Activated CD4-positive, alpha-beta T cell treated with anti-CD3 and anti-CD28 coated beads, Interleukin-2, amount 50 U/mL, for 16 hours (primary cell): ENCODE data around the gene DUSP15.
"Not testable (repeated sequence)": the region's sequence is repeated elsewhere in the genome, so short reads cannot be mapped to it uniquely, and the experiment has no call there.

Experiments used
- DNase-seq: peaks from one replicate; pipeline ENCODE4 v3.0.0-alpha.2; 2020

The DUSP15 gene

DNA sequence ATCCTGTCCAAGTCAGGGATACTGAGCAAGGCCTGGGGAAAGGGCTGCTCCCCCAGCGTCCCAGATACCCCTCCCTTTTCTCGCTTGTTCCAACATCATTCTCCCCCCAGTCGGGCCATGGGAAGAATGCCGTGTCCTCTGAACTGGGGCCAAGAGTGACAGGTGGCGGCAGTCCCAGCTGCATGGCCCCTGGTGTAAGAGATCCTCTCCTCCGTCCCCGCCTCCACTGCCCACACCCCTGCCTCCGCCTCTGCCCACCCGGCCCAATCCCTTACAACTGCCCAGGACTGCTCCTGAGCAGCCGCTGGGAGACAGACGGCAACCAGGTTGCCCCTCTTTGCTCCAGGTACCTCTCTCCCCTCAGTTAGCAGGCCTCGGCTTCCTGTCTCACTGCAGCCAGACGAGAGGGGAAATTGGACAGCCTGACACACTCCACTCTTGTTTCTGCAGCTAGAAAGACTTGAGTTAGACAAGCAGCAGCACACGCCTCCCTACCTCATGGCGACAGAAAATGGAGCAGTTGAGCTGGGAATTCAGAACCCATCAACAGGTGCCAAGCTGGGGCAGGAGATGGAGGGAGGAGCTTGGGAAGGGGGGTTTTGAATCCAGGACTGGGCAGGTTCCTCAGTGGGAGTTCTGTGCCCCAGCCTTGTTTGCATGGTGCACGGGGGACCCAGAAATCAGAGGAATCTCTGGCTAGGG, 51.1 kb downstream of the DUSP15 start, which contains the start of gene MYLK2:
Gene MYLK2 (plus strand): TSS at position 274 of the 702 bp plus-strand sequence. CDS start 225 bp downstream, at position 499.
- no peak for DNase-seq

DNA sequence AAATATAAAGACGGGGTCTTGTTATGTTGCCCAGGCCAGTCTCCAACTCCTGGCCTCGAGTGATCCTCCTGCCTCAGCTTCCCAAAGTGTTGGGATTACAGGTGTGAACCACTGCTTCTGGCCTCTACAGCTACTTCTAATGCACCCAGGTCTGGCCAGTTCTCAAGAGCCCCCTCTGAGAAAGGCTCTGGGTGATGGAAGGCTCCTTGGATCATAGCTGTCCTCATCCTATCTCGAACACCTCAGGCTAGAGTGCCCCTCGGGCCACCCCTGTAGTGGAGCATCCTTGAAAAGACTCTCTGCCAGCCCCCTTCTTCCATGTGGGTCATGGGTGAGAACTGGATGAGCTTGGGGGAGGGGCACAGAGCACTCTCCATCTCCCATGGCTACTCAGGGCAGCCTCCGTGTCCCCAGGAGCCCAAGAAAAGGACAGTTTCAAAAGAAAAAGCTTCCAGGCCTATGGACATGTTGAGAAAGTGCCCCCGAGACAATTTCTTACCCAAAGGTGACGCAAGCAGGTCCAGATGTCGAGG, 51.9 kb downstream of the DUSP15 start:
- no peak for DNase-seq

DNA sequence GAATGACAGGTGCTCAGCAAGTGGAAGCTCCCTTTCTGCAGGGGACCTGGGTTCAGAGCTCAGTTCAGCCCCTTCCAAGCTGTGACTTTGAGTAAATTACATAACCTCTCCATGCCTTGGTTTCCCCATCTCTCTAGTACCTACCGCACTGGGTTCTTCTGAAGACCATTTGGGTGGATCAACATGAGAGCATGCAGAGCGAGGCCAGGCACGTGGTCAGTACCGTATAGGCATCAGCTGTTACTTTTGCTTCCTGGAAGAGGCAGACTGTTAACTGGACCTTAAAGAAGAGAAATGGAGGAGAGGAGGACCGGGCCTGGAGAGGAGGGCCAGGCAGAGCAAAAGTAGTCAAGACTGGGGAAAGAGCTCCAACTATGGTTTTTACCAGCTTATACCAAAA, 52.9 kb downstream of the DUSP15 start:
- no peak for DNase-seq

DNA sequence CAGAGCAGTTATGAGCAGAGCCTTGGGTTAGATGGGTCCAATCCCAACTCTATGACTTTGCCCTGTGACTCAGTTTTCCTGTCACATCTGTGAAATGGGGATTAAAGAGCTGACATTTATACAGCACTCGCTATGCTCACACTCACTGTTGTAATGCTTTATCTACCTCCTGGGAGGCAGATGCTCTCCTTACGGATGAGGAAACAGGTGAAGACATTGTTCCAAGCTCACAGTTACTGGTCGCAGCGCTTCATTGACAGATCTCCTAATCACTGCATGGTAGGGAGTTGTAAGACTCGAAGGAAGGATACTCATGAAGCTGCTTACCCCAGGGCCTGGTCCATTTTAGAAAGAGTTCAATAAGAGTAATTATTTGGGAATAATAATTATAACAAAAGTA, 54.1 kb downstream of the DUSP15 start:
- DNase-seq = no peak

DNA sequence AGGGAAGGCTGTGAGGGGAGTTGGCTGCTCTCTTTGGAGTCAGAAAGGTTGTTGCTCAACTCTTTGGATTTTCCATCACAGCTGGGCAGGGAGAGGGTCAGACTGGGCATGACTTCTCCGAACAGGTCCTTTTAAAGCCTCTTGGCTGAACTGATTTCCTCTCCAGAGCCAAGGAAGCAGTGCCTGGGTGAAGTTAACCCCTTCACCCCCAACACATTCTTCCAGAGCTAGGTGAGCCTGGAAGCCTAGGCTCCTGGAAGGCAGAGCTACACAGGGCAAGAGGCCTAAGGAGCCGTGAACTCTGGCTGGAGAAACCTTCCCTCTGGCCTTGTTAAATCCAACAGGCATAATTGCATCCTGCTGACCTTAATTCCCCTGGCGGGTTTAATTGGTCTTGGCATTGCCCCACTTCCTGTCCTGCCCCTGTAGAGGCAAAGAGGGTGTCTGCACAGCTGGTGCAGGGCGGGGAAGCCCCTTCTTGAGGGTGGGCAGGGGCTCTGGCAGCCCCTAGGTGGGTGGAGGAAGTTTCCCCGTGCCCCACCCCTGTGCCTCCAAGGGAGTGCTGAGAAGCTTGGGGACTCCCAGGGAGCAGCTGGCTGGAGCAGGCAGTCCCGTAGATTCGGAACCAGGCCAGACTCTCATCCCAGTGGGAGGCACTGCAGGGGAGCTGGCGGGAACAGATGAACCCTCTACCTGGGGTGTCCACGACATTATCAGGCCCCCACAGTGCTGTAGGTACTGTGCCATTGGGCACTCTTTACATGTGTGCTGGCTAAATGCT, 54.7 kb downstream of the DUSP15 start:
- no peak for DNase-seq

DNA sequence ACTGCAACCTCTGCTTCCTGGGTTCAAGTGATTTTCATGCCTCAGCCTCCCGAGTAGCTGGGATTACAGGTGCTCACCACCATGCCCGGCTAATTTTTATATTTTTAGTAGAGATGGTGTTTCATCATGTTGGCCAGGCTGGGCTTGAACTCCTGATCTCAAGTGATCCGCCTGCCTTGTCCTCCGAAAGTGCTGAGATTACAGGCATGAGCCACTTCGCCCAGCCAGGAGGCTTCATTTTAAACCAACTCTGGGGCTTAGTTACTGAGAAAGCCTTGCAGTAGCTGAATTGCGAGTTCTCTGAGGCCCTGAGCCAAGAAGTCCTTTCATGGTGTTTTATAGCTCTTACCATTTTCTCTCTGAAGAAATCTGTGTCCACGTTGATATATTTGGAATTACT, 56.2 kb downstream of the DUSP15 start:
- DNase-seq = not testable (repeated sequence)

DNA sequence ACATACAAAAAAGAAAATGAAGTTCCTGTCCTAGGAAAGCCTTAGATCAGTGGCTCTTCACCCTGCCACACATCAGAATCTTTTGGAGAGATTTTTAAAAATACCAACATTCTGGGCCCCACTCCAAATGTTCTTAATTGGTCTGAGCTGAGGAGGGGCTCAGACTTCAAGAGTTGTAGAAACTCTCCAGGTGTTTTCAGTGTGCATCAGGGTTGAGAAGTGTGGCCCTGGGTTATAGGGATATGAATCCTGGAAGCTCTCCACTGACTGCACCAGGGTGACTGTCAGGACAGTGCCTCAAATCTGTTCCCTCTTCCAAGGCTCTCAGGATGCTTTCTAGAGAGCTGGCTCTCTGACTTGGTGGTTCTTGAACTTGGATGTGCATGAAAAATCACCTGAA, 56.7 kb downstream of the DUSP15 start:
- DNase-seq = no peak

DNA sequence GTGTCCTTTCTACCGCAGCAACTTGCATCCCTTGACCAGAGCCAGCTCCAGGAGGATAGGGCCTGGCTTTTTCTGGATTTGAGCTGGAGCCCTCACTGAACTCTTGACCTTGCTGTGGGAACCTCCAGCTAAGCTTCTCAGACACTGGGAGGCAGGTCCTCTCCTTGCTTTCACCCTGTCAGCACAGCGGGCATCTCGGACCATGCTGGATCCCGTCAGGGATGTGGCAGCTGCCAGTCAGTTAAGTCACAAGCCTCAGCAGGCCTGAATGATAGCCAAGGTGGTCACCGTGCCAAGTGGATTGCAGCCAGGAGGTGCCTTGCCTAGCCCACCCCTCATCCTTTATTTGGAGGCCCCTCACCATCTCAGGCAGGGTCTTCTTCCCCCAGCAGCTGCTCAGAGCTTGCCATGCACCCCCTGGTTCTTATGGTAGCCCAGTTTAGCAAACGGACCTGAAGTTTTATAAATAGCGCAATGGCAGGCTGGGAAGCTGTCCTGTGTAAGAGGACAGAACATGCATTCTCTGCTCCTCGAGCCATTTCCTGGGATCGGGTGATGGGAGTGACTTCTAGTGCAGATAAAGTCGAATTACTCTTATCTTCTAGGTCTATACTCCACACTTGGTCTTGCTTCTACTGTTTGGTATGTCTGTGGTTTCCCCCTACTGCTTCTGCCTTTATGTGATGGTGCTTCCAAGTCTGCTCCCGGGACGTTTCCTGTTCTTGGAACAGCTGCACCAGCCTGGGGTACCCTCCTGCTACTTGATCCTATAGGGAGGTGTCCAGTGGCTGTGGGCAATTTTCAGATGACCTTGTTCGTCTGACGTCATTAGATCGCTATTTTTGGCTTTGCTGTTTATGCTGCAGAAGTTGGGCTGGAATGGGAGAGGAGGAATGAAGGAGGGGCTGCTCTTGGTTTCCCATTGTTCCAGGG, 58.3 kb downstream of the DUSP15 start:
- DNase-seq = no peak

DNA sequence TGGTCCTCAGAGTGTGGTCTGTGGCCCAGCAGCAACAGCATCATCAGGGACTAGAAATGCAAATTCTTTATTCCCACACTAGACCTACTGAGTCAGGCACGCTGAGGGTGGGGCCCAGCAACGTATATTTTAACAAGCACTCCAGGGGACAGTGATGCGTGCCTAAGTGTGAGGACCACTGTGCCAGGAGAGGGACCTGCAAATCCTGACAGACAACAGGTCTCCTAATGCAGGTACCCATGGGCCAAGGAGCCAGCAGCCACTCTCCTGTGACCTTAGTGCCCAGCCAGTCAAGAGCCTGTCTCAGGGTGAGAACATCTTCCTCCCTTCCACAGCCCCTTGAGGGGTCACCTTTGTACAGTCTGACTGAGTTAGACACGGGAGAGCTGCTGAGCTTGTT, 59.1 kb downstream of the DUSP15 start:
- DNase-seq = no peak
